ENCODE data around the gene USP24.

The USP24 gene

DNA sequence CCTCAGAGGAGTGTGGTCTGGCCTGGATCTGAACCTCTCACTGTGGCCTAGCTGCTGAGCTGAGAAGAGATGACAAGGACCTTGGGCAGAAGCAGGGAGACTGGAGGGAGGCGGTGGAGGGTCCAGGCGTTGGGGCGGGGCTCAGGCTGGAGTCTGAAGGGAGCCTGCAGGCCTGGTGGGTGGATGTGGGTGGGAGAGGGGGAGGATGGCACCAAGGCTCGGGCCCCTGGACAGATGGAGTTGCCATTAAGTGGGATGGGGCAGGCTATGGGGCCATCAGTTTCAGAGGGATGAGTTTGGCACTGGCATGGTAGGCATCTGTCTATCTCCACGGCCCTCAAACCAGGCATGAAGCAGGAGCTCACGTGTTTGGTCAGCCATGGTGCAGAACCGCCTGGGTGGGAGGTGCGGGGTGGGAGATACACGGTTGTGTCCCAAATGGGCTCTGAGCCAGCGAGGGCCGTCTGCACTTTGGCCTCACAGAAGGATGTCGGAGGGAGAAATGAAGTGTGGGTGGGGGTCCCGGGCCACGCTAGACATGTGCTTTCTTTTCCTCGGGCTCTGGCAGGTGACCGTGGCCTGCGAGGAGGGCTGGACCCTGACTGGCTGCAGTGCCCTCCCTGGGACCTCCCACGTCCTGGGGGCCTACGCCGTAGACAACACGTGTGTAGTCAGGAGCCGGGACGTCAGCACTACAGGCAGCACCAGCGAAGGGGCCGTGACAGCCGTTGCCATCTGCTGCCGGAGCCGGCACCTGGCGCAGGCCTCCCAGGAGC lies 152.2 kb downstream of the USP24 start:
- DNase-seq: no peak

GRCh38 chr1:55061706-55062321 lies 153.3 kb downstream of the USP24 start:
- no peak for DNase-seq

DNA sequence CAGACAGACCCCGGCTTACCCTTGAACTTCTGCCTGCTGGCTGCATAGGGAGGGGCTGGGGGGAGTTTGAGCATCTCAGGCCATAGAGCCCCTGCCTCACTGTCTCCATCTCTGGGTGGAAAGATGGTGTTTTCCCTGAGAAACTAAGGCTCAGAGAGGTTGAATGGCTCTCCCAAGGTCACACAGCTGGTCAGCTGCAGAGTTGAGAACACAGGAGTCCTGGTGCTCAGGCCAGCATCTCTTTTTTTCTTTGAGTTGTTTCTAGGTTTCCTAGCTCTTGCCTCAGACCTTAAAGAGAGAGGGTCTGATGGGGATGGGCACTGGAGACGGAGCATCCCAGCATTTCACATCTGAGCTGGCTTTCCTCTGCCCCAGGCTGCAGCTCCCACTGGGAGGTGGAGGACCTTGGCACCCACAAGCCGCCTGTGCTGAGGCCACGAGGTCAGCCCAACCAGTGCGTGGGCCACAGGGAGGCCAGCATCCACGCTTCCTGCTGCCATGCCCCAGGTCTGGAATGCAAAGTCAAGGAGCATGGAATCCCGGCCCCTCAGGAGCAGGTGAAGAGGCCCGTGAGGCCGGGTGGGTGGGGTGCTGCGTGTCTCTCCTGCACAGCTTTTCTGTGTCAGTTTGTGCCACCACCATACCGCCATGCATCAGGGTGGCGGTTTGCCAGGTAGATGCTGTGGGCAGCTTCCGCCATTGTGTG lies 154.0 kb downstream of the USP24 start:
- DNase-seq: no peak

DNA sequence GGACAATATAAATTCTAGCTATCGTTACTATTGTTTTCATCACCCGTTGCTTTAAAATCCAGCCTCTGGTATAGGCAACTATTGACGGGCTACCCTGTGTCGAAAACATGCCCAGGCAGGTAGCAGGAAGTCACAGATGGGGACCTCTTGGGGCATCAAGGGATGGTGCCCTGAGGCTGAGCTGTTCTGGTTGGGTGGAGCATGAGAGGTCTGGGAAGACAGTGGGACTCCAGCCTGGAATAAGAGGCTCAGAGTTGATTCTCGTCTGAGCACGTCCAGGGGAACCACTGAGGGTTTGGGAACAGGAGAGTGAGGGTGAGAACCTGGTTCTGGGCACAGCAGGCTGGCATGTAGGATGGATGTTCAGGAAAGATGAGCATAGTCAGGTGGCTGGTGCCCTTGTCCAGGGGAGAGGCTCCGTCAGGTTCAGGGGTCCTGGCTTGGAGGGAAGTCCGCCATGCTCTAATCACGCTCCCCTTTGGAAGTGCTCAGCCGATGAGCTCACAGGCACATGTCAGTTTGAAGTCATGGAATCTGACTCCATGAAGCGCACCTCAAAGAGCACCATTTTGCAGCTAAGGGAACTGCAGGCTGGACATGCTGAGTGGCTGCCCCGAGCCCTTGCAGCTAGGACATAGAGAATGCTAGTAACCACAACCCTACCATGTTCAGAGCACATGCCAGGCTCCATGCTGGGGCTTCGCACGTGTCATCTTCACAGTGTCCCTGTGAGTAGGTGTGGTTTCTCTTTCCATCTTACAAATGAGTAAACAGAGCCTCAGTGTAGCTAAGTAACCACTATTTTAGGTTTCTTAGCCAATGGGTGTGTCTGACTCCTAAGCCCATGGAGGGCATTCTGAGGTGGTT lies 154.8 kb downstream of the USP24 start:
- peak; percentile 47 for DNase-seq

DNA sequence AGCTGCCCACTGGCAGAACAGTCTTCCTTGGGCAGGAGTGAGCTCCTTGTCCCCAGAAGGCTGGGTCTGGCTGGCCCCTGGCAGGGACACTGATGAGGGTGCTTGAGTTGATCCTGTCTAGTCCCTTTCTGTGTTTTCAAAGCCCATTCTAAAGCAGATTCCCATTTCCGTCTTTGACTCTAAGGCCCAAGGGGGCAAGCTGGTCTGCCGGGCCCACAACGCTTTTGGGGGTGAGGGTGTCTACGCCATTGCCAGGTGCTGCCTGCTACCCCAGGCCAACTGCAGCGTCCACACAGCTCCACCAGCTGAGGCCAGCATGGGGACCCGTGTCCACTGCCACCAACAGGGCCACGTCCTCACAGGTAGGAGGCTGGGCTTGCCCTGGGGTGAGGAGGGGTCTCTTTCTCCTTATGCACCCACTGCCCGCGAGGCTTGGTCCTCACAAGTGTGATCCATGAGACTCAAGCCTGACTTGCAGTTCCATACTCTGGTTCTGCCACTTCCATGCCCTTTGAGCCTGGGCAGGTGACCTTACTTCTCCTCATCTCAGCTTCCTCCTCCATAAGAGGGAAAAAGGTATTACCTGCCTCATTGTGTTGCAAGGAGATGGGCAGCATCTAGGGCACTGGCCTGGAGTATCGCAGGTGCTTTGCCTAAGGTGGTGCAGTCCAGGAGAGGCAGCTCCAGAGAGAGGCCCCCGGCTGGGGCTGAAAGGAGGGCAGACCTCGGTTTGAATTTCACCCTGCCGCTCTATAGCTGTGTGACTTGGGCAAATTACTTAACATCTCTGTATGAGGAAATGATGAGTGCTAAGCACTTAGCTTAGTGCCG lies 155.6 kb downstream of the USP24 start:
- no peak for DNase-seq

DNA sequence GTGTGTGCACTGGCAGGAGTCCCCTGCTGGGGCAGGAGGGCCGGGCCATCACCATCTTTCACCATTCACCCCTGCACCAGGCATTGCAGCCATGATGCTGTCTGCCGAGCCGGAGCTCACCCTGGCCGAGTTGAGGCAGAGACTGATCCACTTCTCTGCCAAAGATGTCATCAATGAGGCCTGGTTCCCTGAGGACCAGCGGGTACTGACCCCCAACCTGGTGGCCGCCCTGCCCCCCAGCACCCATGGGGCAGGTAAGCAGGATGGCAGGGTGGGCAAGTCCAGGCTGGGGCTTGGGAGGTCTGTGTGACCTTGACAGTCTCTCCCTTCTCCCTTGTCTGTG lies 157.2 kb downstream of the USP24 start:
- no peak for DNase-seq

GRCh38 chr1:55057270-55057955 lies 157.8 kb downstream of the USP24 start:
- no peak for DNase-seq

DNA sequence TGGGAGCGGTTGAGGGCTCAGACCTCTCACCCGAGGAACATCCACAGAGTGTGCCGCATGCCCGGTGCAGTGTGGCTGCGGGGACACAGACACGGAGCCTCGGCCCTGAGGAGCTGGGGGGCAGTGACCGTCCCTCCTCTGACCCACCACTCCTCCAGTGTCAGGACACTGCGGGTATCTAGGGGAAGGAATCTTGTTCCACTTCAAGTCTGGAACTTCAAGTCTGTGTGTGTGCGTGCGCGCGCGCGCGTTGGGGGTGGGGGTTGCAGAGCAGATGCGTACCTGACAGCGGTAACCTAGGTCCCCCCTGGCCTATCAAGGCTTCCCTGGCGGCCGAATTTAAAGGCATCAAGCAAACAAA lies 158.6 kb downstream of the USP24 start:
- no peak for DNase-seq

DNA sequence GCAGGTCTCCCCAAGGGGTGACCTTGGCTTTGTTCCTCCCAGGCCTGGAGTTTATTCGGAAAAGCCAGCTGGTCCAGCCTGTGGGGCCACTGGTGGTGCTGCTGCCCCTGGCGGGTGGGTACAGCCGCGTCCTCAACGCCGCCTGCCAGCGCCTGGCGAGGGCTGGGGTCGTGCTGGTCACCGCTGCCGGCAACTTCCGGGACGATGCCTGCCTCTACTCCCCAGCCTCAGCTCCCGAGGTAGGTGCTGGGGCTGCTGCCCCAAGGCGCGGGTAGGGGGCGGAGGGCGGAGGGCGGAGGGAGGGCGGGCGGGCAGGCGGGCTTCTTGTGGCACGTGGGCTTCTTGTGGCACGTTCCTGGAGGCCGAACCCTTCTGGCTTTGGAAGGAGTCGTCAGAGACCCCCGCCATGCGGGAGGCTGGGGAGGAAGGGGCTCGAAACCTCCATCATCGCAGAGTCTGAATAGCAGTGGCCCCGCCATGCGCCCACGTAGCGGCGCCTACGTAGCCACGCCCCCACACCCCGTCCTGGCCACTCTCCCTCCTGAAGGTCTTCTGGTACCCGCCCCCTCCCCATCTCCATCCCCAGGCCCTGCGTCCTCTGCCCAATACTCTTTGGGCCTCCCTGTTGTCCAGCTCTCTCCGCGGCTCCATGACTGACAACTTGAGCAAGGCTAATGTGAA lies 159.1 kb downstream of the USP24 start:
- no peak for DNase-seq

DNA sequence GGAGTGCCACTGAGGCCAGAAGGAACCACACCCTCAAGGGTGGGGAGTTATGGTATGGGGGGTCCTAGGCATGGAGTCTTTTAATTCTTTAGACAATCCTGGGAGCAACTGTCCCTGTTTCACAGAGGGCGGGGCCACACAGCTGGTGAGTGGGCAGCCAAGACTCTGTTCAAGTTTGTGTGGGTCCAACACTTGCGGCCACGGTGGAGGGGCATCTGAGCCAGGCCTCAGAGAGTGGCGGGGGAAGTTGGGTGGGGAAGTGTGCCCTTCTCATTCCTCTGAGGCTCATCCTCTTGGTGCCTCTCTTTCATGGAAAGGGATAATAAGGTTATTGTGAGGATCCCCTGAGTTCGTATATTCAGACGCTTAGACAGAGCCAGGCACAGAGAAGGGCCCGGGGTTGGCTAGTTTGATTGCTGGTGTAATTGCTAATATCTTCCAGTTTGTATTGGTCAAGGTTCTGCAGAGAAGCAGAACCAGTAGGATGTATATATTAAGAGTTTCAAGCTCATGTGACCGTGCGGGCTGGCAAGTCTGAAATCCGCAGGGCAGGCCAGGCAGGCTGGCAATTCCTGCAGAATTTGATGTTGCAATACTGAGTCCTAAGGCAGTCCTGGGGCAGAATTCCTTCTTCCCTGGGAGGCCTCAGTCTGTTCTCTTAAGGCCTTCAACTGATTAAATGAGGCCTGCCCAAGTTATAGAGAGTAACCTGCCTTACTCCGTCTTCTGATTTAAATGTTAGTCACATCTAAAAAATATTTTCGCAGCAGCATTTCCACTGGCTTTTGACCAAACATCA lies 159.9 kb downstream of the USP24 start:
- DNase-seq: no peak

- DNase-seq: no peak
Observed at GRCh38 chr1:55054396-55054795, 160.8 kb downstream of the USP24 start.

DNA sequence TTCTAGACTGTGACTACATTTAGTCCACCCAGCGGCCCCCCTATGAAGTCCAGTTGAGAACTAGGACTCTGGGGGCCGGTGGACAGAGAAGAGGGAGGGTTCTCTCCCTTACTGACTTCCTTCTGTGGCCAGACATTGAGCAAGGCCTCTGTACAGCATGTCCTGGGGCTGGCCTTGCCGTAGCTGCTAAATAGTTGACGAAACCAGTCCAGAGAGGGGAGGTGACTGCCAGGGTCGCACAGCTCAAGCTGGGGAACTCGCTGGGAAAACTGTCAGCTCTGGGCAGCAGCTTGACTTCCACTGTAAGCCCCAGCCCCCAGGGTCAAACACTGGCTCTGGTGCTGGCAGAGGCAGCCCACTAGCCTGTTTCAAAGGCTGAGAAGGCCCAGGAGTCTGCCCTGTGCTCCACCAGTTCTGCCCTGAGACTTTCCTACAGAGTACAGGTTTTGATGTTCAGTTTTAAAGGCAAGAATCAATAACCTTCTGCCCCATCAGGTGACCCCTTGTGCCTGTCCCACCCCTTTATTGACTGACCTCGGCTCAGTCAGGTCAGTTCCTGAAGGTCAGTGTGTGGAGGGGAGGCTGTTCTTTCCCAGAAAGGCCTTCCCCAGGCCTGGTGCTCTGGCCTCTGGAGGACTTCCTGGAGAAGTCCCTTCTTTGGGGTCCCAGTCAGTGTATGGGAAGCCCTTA lies 161.8 kb downstream of the USP24 start:
- DNase-seq: no peak

DNA sequence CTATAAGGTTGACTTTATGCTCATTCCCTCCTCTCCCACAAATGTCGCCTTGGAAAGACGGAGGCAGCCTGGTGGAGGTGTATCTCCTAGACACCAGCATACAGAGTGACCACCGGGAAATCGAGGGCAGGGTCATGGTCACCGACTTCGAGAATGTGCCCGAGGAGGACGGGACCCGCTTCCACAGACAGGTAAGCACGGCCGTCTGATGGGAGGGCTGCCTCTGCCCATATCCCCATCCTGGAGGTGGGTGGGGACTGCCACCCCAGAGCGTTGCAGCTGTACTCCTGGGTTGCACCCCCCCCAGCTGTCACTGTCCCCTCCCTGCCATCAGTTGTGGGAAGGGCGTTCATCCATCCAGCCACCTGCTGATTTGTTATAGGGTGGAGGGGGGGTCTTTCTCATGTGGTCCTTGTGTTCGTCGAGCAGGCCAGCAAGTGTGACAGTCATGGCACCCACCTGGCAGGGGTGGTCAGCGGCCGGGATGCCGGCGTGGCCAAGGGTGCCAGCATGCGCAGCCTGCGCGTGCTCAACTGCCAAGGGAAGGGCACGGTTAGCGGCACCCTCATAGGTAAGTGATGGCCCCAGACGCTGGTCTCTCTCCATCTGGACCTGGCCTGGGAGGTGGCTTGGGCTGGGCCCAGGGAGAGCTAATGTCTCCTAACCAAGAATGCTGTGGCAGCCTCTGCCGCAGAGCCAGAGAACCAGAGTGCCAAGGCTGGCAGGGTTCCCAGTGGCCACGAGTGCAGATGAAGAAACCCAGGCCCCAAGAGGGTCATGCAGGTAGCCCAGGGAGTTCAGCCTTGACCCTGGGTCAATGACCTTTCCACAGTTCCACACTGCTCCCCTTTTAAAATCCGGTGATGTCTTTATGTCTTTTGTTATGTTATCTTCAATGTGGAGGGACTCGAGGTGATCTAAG lies 162.7 kb downstream of the USP24 start:
- no peak for DNase-seq

GRCh38 chr1:55051621-55052020 lies 163.5 kb downstream of the USP24 start:
- no peak for DNase-seq

- DNase-seq: no peak
Observed at GRCh38 chr1:55051169-55051568, 164.0 kb downstream of the USP24 start.

- no peak for DNase-seq
Observed at GRCh38 chr1:55050283-55050682, 164.9 kb downstream of the USP24 start.

DNA sequence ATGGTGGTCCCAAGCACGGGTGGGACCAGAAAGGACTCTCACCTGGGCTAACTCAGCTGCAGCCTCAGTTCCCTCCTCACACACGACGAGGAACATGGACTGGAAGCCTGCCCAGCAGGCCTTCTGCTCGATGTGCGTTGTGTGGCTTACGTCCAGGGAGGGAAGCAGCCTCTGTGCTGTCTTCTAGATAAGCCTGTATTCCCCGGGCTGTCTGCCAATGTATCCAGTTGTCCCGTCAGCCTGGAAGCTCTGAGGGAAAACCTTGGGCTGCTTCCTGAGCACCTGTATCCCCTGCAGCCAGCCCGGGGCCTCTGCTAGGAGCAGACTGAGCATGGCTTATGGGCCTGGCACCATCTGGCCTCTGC lies 165.3 kb downstream of the USP24 start:
- DNase-seq: no peak

DNA sequence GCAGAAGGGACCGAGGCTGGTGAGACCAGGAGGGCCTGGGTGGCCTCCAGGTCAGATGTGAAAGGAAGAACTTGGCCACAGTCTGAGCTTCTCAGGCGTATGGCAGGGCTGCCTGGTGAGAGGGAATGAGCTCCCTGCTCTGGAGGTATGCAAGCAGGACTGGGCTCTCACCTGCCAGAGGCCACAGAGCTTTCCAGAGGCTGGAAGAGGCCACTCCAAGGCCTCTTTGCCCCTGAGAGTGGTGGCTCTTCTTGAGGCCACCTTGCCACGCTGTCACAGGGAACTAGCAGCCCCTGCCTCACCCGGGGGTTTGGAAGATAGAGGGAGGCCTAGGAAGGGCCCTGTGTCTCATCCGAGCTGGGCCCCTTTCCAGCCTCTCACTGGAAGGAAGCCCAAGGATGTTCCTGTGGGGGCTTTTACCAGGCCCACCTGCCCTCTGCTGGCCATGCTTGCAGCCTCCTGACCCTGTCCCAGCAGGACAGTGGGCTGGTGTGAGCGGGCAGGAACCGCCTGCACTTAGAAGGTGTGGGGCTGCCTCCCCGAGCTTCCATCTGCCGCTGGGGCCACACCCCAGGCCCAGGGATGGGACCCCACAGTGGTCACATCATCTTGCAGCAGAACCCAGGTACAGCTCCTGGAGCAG lies 165.8 kb downstream of the USP24 start:
- no peak for DNase-seq

Measured in stimulated activated CD4-positive, alpha-beta T cell treated with anti-CD3 and anti-CD28 coated beads, Interleukin-1b, Interleukin-23, amount 100 ng/mL, for 48 hours (primary cell).